Stimulated activated CD4-positive, alpha-beta T cell treated with anti-CD3 and anti-CD28 coated beads, Interleukin-12 subunit alpha, Interleukin-12 subunit beta, amount 100 ng/mL, for 24 hours (primary cell): ENCODE results near the gene ASAP2.

Experiments used
- DNase-seq, 2 experiments: peaks; one replicate each; pipeline ENCODE4 v3.0.0-alpha.2; 2020; ENCODE audit warnings: low read depth in 2 of 2

ASAP2 gene

GRCh38 chr2:9325428-9325827, 118.8 kb downstream of the ASAP2 start:
- DNase-seq: no peak

GRCh38 chr2:9326975-9327374, 120.4 kb downstream of the ASAP2 start:
- no peak for DNase-seq

GRCh38 chr2:9327873-9328352, 121.3 kb downstream of the ASAP2 start:
- no peak for DNase-seq

- DNase-seq: no peak
Measured at GRCh38 chr2:9328931-9329330, 122.3 kb downstream of the ASAP2 start.

GRCh38 chr2:9329497-9329896, 122.9 kb downstream of the ASAP2 start:
- no peak for DNase-seq

- DNase-seq: no peak
Measured at GRCh38 chr2:9330612-9331270, 124.1 kb downstream of the ASAP2 start.

- DNase-seq: no peak
Measured at GRCh38 chr2:9331704-9332103, 125.1 kb downstream of the ASAP2 start.

GRCh38 chr2:9332136-9332852, 125.7 kb downstream of the ASAP2 start:
- DNase-seq: no peak

- no peak for DNase-seq
Measured at GRCh38 chr2:9332853-9333245, 126.2 kb downstream of the ASAP2 start.

- DNase-seq: peak in 1 of 2 experiments; percentile 5
Measured at GRCh38 chr2:9333591-9334171, 127.1 kb downstream of the ASAP2 start.

- no peak for DNase-seq
Measured at GRCh38 chr2:9334761-9335160, 128.1 kb downstream of the ASAP2 start.

GRCh38 chr2:9335322-9335832, 128.8 kb downstream of the ASAP2 start:
- no peak for DNase-seq

- DNase-seq: no peak
Measured at GRCh38 chr2:9336241-9336575, 129.6 kb downstream of the ASAP2 start.

GRCh38 chr2:9336576-9337314, 130.1 kb downstream of the ASAP2 start:
- no peak for DNase-seq

GRCh38 chr2:9337901-9338300, 131.3 kb downstream of the ASAP2 start:
- no peak for DNase-seq

GRCh38 chr2:9341337-9341887, 134.8 kb downstream of the ASAP2 start:
- no peak for DNase-seq

GRCh38 chr2:9342659-9343058, 136.0 kb downstream of the ASAP2 start:
- DNase-seq: no peak

GRCh38 chr2:9343524-9343923, 136.9 kb downstream of the ASAP2 start:
- no peak for DNase-seq

- no peak for DNase-seq
Measured at GRCh38 chr2:9344434-9344833, 137.8 kb downstream of the ASAP2 start.

GRCh38 chr2:9345343-9345742, 138.7 kb downstream of the ASAP2 start:
- no peak for DNase-seq

- DNase-seq: no peak
Measured at GRCh38 chr2:9345997-9346396, 139.4 kb downstream of the ASAP2 start.

GRCh38 chr2:9346885-9347284, 140.3 kb downstream of the ASAP2 start:
- DNase-seq: no peak
